HCT116 (cell line): ENCODE measurements around the gene OTUD7B. TPM values are rescaled to one million over a fixed set of nuclear protein-coding genes. Genes with fewer than 3 reads are reported as not detected.

Experiments
- ATAC-seq: fragments of 200-7000 bp; cut with Tn5 transposase; 2 replicates; pipeline ENCODE4 v1.9.1; 2020; ENCODE audit warnings: mild to moderate bottlenecking, moderate library complexity
- BruUV-seq: library from RNA; stranded (reverse); fragments of 400-500 nt; replicated peaks from 2 replicates; lab custom pipeline; 2021; lab: Mats Ljungman, UMichigan
- CTCF ChIA-PET: fragments of 300-600 bp; sonication (Branson Sonifier 250); formaldehyde crosslinking; loops from one replicate; lab custom pipeline; 2021; ENCODE audit warnings: antibody characterized with exemption; lab: Charles Lee
- POLR2A ChIA-PET: fragments of 300-600, 350-600 bp; sonication (Branson Sonifier 250); formaldehyde crosslinking; loops from one replicate; lab custom pipeline; 2021; ENCODE audit warnings: antibody characterized with exemption; lab: Charles Lee
- RAD21 ChIA-PET, 2 experiments: fragments of 300-600 bp; sonication (Branson Sonifier 250); formaldehyde crosslinking; loops; one replicate each; lab custom pipeline; 2023; ENCODE audit warnings: low total read pairs in 2 of 2; ENCODE audit not compliant: uncharacterized antibody in 2 of 2, unreplicated experiment in 2 of 2, low non-redundant PET in 1 of 2; lab: Charles Lee
- DNase-seq: peaks from one replicate; pipeline ENCODE4 v3.0.0-alpha.2; 2010; ENCODE audit warnings: low read depth, low spot score
- H2AFZ ChIP-seq: fragments of 200-600 bp; shearing (Covaris generic), sonication (generic); 2 replicates; pipeline ENCODE4 v1.6.1; 2017; ENCODE audit warnings: low read depth, mixed run types, mixed read lengths, antibody characterized with exemption, low read length; ENCODE audit not compliant: poor library complexity, severe bottlenecking
- H3K27ac ChIP-seq: 2 replicates; pipeline ENCODE4 v1.5.1; 2012; ENCODE audit warnings: low read depth, low read length
- H3K27me3 ChIP-seq: fragments of 200-600 bp; sonication (generic); 2 replicates; pipeline ENCODE4 v1.6.1; 2016; ENCODE audit warnings: mixed run types, low read length, mixed read lengths; ENCODE audit not compliant: insufficient read depth
- H3K36me3 ChIP-seq, 2 experiments: fragments of 200-500 bp in 1 of 2; fragments of 200-600 bp in 1 of 2; sonication (Bioruptor generic) in 1 of 2; sonication (generic) in 1 of 2; 2 replicates each; pipeline versions ENCODE4 v1.5.1 to v1.6.1; 2014 to 2016; ENCODE audit warnings: low read length in 2 of 2, inconsistent platforms in 1 of 2, mixed read lengths in 1 of 2, mixed run types in 1 of 2; ENCODE audit not compliant: insufficient read depth in 2 of 2, control insufficient read depth in 1 of 2
- H3K4me1 ChIP-seq, 2 experiments: fragments of 200-600 bp in 1 of 2; sonication (generic) in 1 of 2; 2 replicates each; pipeline versions ENCODE4 v1.5.1 to v1.6.1; 2012 to 2017; ENCODE audit warnings: low read length in 2 of 2, inconsistent platforms in 1 of 2, mild to moderate bottlenecking in 1 of 2, mixed read lengths in 1 of 2, mixed run types in 1 of 2, moderate library complexity in 1 of 2; ENCODE audit not compliant: insufficient read depth in 2 of 2, control insufficient read depth in 1 of 2
- H3K4me2 ChIP-seq: fragments of 200-600 bp; sonication (generic); 2 replicates; pipeline ENCODE4 v1.6.1; 2017; ENCODE audit warnings: mixed run types, low read length, mixed read lengths
- H3K4me3 ChIP-seq, 2 experiments: fragments of 200-600 bp in 1 of 2; sonication (generic) in 1 of 2; replicated peaks in 1 of 2; 2 replicates each; pipeline ENCODE4 v1.5.1; 2011 to 2016; ENCODE audit warnings: low read length in 2 of 2, control low read depth in 1 of 2, low read depth in 1 of 2, mild to moderate bottlenecking in 1 of 2, mixed read lengths in 1 of 2, mixed run types in 1 of 2
- H3K79me2 ChIP-seq: fragments of 200-600 bp; sonication (generic); 2 replicates; pipeline ENCODE4 v1.6.1; 2017; ENCODE audit warnings: mild to moderate bottlenecking, mixed run types, low read length, moderate library complexity, mixed read lengths; ENCODE audit not compliant: insufficient read depth
- H3K9ac ChIP-seq: fragments of 200-600 bp; sonication (generic); 2 replicates; pipeline ENCODE4 v1.6.1; 2016; ENCODE audit warnings: low read length, mixed read lengths
- H3K9me2 ChIP-seq: fragments of 200-600 bp; sonication (generic), shearing (Covaris generic); 2 replicates; pipeline ENCODE4 v1.6.1; 2017; ENCODE audit warnings: mixed run types, mild to moderate bottlenecking, moderate library complexity; ENCODE audit not compliant: insufficient read depth
- H3K9me3 ChIP-seq, 2 experiments: fragments of 200-500 bp in 1 of 2; fragments of 200-600 bp in 1 of 2; sonication (Bioruptor generic) in 1 of 2; sonication (generic) in 1 of 2; 2 replicates each; pipeline ENCODE4 v1.6.1; 2014 to 2017; ENCODE audit warnings: low read length in 2 of 2, mixed read lengths in 2 of 2, inconsistent platforms in 1 of 2, low read depth in 1 of 2, mild to moderate bottlenecking in 1 of 2, mixed run types in 1 of 2, moderate library complexity in 1 of 2; ENCODE audit not compliant: control insufficient read depth in 1 of 2, insufficient read depth in 1 of 2
- H4K20me1 ChIP-seq: fragments of 200-600 bp; sonication (generic), shearing (Covaris generic); 2 replicates; pipeline ENCODE4 v1.6.1; 2017; ENCODE audit warnings: mixed run types, mild to moderate bottlenecking, moderate library complexity; ENCODE audit not compliant: insufficient read depth
- CEBPB ChIP-seq: IDR thresholded peaks from 2 replicates; pipeline ENCODE4 v1.6.1; 2012; ENCODE audit warnings: low read depth
- ELF1 ChIP-seq: IDR thresholded peaks from 2 replicates; pipeline ENCODE4 v1.6.1; 2012; ENCODE audit warnings: low read depth, borderline replicate concordance
- EZH2 ChIP-seq: fragments of 200-600 bp; sonication (generic); IDR thresholded peaks from 2 replicates; pipeline ENCODE4 v1.6.1; 2017; ENCODE audit warnings: antibody characterized with exemption, mixed run types
- FOSL1 ChIP-seq: IDR thresholded peaks from 2 replicates; pipeline ENCODE4 v1.6.1; 2012; ENCODE audit warnings: low read depth
- SIN3A ChIP-seq: IDR thresholded peaks from 2 replicates; pipeline ENCODE4 v1.6.1; 2012; ENCODE audit warnings: low read depth
- SRF ChIP-seq: IDR thresholded peaks from 2 replicates; pipeline ENCODE4 v1.6.1; 2012; ENCODE audit warnings: low read depth
- TCF7L2 ChIP-seq: IDR thresholded peaks from 2 replicates; pipeline ENCODE4 v1.7.0; 2011; ENCODE audit warnings: borderline replicate concordance, inconsistent platforms; ENCODE audit not compliant: insufficient read depth, insufficient read length; ENCODE audit errors: extremely low read depth
- YY1 ChIP-seq: IDR thresholded peaks from 2 replicates; pipeline ENCODE4 v1.6.1; 2011; ENCODE audit warnings: low read length, low read depth, moderate library complexity, mild to moderate bottlenecking; ENCODE audit not compliant: insufficient replicate concordance; ENCODE audit errors: extremely low read depth
- intact Hi-C: fragments of 100-400 bp; cut with micrococcal nuclease; formaldehyde crosslinking; loops from 2 replicates; pipeline ENCODE4 v1.10.0; 2022
- total RNA-seq: library from RNA; stranded (reverse); gene quantifications from one replicate; pipeline ENCODE4 v1.2.1, GENCODE V29; 2021; ENCODE audit not compliant: unreplicated experiment
- TF ChIP-seq, protein P1 (sequence below): IDR thresholded peaks from 2 replicates; pipeline ENCODE4 v1.6.1; 2012
- TF ChIP-seq, protein P2 (sequence below): IDR thresholded peaks from 2 replicates; pipeline ENCODE4 v1.6.1; 2012
- TF ChIP-seq, protein P3 (sequence below): IDR thresholded peaks from 2 replicates; pipeline ENCODE4 v1.6.1; 2012; ENCODE audit warnings: low read depth

Gene OTUD7B
- total RNA-seq, 1 experiment from 2014 or later: 23.7 TPM

GRCh38 chr1:150005606-150006005, 4.9 kb downstream of the OTUD7B start (continued):
- TF ChIP-seq ELF1 (no peak), TCF7L2 (no peak)
- TF ChIP-seq, all 23 proteins: peak for 0

DNA sequence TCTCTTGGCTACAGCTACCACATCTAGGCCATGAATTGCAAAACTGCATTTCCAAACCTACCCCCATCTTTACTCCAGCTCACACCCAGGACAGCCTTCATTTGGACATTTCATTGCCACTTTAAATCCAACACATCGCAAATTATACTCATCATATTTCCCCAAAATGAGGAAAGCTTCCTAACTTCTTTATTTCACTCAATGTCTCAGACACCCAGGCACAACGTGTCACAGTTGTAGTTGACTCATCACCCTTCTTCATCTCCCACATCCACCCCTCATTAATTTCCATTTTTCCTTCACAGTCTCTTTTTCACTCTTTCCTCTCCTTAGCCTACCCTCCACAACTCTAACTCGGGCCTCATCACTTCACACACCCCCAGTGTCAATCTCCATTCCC, 6.7 kb downstream of the OTUD7B start:
- ChIA-PET RAD21 (no interaction called here), POLR2A (interaction anchor here (1.7 kb wide), 1 partner anchor 116 kb away, joined by 5 read pairs; a partner anchor contains a TSS)
- intact Hi-C loops: no loop called here

More for the DNA sequence above, 6.7 kb downstream of the OTUD7B start:
- Histone ChIP-seq H3K27me3 (no peaks in the 10 kb centered on the region), H3K4me1 (peaks cover 0 to 21% of the 10 kb centered on the region in 2 experiments; a peak in 3 of 4 replicates), H4K20me1 (no peaks in the 10 kb centered on the region), H3K9me2 (no peaks in the 10 kb centered on the region), H3K36me3 (peaks cover 0 to 7% of the 10 kb centered on the region in 2 experiments; a peak in 3 of 4 replicates), H3K79me2 (peaks cover 57% of the 10 kb centered on the region), H2AFZ (no peak overlapping the region), H3K4me2 (no peak overlapping the region), H3K27ac (no peak overlapping the region), H3K4me3 (no peak overlapping the region), H3K9ac (no peak overlapping the region)
- ATAC-seq: no peak
- no peak for TF ChIP-seq CEBPB
- TF ChIP-seq, protein P1, sequence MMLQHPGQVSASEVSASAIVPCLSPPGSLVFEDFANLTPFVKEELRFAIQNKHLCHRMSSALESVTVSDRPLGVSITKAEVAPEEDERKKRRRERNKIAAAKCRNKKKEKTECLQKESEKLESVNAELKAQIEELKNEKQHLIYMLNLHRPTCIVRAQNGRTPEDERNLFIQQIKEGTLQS: no peak
- no peak for TF ChIP-seq SIN3A
- TF ChIP-seq YY1: no peak
- no peak for TF ChIP-seq ELF1
- no peak for TF ChIP-seq EZH2
- TF ChIP-seq, protein P2, sequence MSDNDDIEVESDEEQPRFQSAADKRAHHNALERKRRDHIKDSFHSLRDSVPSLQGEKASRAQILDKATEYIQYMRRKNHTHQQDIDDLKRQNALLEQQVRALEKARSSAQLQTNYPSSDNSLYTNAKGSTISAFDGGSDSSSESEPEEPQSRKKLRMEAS: no peak
- TF ChIP-seq FOSL1: no peak
- TF ChIP-seq, protein P3, sequence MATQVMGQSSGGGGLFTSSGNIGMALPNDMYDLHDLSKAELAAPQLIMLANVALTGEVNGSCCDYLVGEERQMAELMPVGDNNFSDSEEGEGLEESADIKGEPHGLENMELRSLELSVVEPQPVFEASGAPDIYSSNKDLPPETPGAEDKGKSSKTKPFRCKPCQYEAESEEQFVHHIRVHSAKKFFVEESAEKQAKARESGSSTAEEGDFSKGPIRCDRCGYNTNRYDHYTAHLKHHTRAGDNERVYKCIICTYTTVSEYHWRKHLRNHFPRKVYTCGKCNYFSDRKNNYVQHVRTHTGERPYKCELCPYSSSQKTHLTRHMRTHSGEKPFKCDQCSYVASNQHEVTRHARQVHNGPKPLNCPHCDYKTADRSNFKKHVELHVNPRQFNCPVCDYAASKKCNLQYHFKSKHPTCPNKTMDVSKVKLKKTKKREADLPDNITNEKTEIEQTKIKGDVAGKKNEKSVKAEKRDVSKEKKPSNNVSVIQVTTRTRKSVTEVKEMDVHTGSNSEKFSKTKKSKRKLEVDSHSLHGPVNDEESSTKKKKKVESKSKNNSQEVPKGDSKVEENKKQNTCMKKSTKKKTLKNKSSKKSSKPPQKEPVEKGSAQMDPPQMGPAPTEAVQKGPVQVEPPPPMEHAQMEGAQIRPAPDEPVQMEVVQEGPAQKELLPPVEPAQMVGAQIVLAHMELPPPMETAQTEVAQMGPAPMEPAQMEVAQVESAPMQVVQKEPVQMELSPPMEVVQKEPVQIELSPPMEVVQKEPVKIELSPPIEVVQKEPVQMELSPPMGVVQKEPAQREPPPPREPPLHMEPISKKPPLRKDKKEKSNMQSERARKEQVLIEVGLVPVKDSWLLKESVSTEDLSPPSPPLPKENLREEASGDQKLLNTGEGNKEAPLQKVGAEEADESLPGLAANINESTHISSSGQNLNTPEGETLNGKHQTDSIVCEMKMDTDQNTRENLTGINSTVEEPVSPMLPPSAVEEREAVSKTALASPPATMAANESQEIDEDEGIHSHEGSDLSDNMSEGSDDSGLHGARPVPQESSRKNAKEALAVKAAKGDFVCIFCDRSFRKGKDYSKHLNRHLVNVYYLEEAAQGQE: no peak
- TF ChIP-seq SRF: no peak
- TF ChIP-seq, all 23 proteins: peak for 0
- H3K9me3 ChIP-seq: no peaks in the 10 kb centered on the region
- CTCF ChIA-PET: no interaction called here
- DNase-seq: no peak
- no TSS peak for BruUV-seq
